ENCODE measurements around the gene UTP4.

- TF ChIP-seq CTCF (IDR thresholded peaks at IDR 0.05) (no peak), POLR2AphosphoS5 (IDR thresholded peaks at IDR 0.05) (no peak)
These were observed 19.2 kb upstream of the UTP4 start for GRCh38 chr16:69113216-69113615.
